Measurements from ENCODE around the gene NPPB. TPM values are rescaled to one million over a fixed set of nuclear protein-coding genes. Genes with fewer than 3 reads are reported as not detected.

The NPPB gene
- polyA plus RNA-seq, 4 donors: 0.39 to 145 (median 19.7) TPM; not detected in 1

- no peaks in the 10 kb centered on the region for H3K9me3 ChIP-seq (ENCODE audit: control insufficient read depth in 2 of 2, insufficient read depth in 1 of 2, low read depth in 1 of 2, low read length in 1 of 2)
- H3K27me3 ChIP-seq (ENCODE audit: control insufficient read depth in 3 of 3, insufficient read depth in 3 of 3, low read length in 3 of 3): no peaks in the 10 kb centered on the region
- H3K36me3 ChIP-seq (ENCODE audit: control insufficient read depth in 3 of 3, insufficient read depth in 2 of 3, low read depth in 1 of 3, low read length in 3 of 3): peaks cover 24 to 95% (median 32%) of the 10 kb centered on the region in 3 donors
- no peak overlapping the region for H3K4me3 ChIP-seq (ENCODE audit: low read depth in 1 of 3, low read length in 3 of 3)
- 89 to 91% (median 90%) methylated on average over 36 of the region's 36 CpGs for WGBS, 3 donors
- FAIRE-seq: no peak
- no peak overlapping the region for H3K27ac ChIP-seq (ENCODE audit: low read depth in 1 of 3, low read length in 2 of 3)
- H3K4me1 ChIP-seq (ENCODE audit: control insufficient read depth in 3 of 3, insufficient read depth in 2 of 3, low read depth in 1 of 3, low read length in 2 of 3): peaks cover 0 to 7% (median 0%) of the 10 kb centered on the region in 3 donors
- DNase-seq: no peak
Observed at GRCh38 chr1:11836955-11837766, 21.6 kb downstream of the NPPB start.

- FAIRE-seq: no peak
- Histone ChIP-seq H3K4me1 (ENCODE audit: control insufficient read depth in 3 of 3, insufficient read depth in 2 of 3, low read depth in 1 of 3, low read length in 2 of 3) (peaks cover 0 to 4% (median 0%) of the 10 kb centered on the region in 3 donors), H3K9me3 (ENCODE audit: control insufficient read depth in 2 of 2, insufficient read depth in 1 of 2, low read depth in 1 of 2, low read length in 1 of 2) (no peaks in the 10 kb centered on the region), H3K4me3 (ENCODE audit: low read depth in 1 of 3, low read length in 3 of 3) (no peak overlapping the region), H3K27ac (ENCODE audit: low read depth in 1 of 3, low read length in 2 of 3) (no peak overlapping the region), H3K36me3 (ENCODE audit: control insufficient read depth in 3 of 3, insufficient read depth in 2 of 3, low read depth in 1 of 3, low read length in 3 of 3) (peaks cover 21 to 88% (median 25%) of the 10 kb centered on the region in 3 donors), H3K27me3 (ENCODE audit: control insufficient read depth in 3 of 3, insufficient read depth in 3 of 3, low read length in 3 of 3) (no peaks in the 10 kb centered on the region)
- 92 to 95% (median 94%) methylated on average over 28 of the region's 28 CpGs for WGBS, 3 donors
- DNase-seq: no peak
Observed at GRCh38 chr1:11835441-11836225, 23.1 kb downstream of the NPPB start.

- H3K4me3 ChIP-seq (ENCODE audit: low read depth in 1 of 3, low read length in 3 of 3): no peak overlapping the region
- no peak overlapping the region for H3K27ac ChIP-seq (ENCODE audit: low read depth in 1 of 3, low read length in 2 of 3)
- H3K36me3 ChIP-seq (ENCODE audit: control insufficient read depth in 3 of 3, insufficient read depth in 2 of 3, low read depth in 1 of 3, low read length in 3 of 3): peaks cover 24 to 84% (median 33%) of the 10 kb centered on the region in 3 donors
- H3K9me3 ChIP-seq (ENCODE audit: control insufficient read depth in 2 of 2, insufficient read depth in 1 of 2, low read depth in 1 of 2, low read length in 1 of 2): no peaks in the 10 kb centered on the region
- no peak for DNase-seq
- no peak for FAIRE-seq
- H3K27me3 ChIP-seq (ENCODE audit: control insufficient read depth in 3 of 3, insufficient read depth in 3 of 3, low read length in 3 of 3): no peaks in the 10 kb centered on the region
- H3K4me1 ChIP-seq (ENCODE audit: control insufficient read depth in 3 of 3, insufficient read depth in 2 of 3, low read depth in 1 of 3, low read length in 2 of 3): peaks cover 0 to 4% (median 0%) of the 10 kb centered on the region in 3 donors
- WGBS, 3 donors: 94 to 96% (median 96%) methylated on average over 13 of the region's 13 CpGs
Observed at GRCh38 chr1:11833900-11834299, 24.8 kb downstream of the NPPB start.

- H3K4me3 ChIP-seq (ENCODE audit: low read depth in 1 of 3, low read length in 3 of 3): no peak overlapping the region
- H3K9me3 ChIP-seq (ENCODE audit: control insufficient read depth in 2 of 2, insufficient read depth in 1 of 2, low read depth in 1 of 2, low read length in 1 of 2): no peaks in the 10 kb centered on the region
- 94 to 96% (median 95%) methylated on average over 8 of the region's 8 CpGs for WGBS, 3 donors
- no peaks in the 10 kb centered on the region for H3K27me3 ChIP-seq (ENCODE audit: control insufficient read depth in 3 of 3, insufficient read depth in 3 of 3, low read length in 3 of 3)
- peaks cover 0 to 4% (median 0%) of the 10 kb centered on the region in 3 donors for H3K4me1 ChIP-seq (ENCODE audit: control insufficient read depth in 3 of 3, insufficient read depth in 2 of 3, low read depth in 1 of 3, low read length in 2 of 3)
- H3K27ac ChIP-seq (ENCODE audit: low read depth in 1 of 3, low read length in 2 of 3): no peak overlapping the region
- FAIRE-seq (no peak), DNase-seq (no peak)
- H3K36me3 ChIP-seq (ENCODE audit: control insufficient read depth in 3 of 3, insufficient read depth in 2 of 3, low read depth in 1 of 3, low read length in 3 of 3): peaks cover 24 to 85% (median 34%) of the 10 kb centered on the region in 3 donors
Observed at GRCh38 chr1:11833497-11833896, 25.2 kb downstream of the NPPB start.

- FAIRE-seq: no peak
- peaks cover 18 to 83% (median 30%) of the 10 kb centered on the region in 3 donors for H3K36me3 ChIP-seq (ENCODE audit: control insufficient read depth in 3 of 3, insufficient read depth in 2 of 3, low read depth in 1 of 3, low read length in 3 of 3)
Observed at GRCh38 chr1:11831945-11832725, 26.6 kb downstream of the NPPB start.

GRCh38 chr1:11828511-11828910 is 30.2 kb downstream of the NPPB start:
- Histone ChIP-seq H3K36me3 (ENCODE audit: control insufficient read depth in 3 of 3, insufficient read depth in 2 of 3, low read depth in 1 of 3, low read length in 3 of 3) (peaks cover 12 to 80% (median 34%) of the 10 kb centered on the region in 3 donors), H3K27ac (ENCODE audit: low read depth in 1 of 3, low read length in 2 of 3) (no peak overlapping the region), H3K4me1 (ENCODE audit: control insufficient read depth in 3 of 3, insufficient read depth in 2 of 3, low read depth in 1 of 3, low read length in 2 of 3) (no peaks in the 10 kb centered on the region), H3K27me3 (ENCODE audit: control insufficient read depth in 3 of 3, insufficient read depth in 3 of 3, low read length in 3 of 3) (no peaks in the 10 kb centered on the region), H3K9me3 (ENCODE audit: control insufficient read depth in 2 of 2, insufficient read depth in 1 of 2, low read depth in 1 of 2, low read length in 1 of 2) (no peaks in the 10 kb centered on the region), H3K4me3 (ENCODE audit: low read depth in 1 of 3, low read length in 3 of 3) (no peak overlapping the region)
- no peak for DNase-seq
- 94 to 97% (median 95%) methylated on average over 19 of the region's 19 CpGs for WGBS, 3 donors
- FAIRE-seq: no peak

More at GRCh38 chr1:11831945-11832725, 26.6 kb downstream of the NPPB start:
- DNase-seq: no peak
- WGBS, 3 donors: 76 to 86% (median 79%) methylated on average over 9 of the region's 9 CpGs
- Histone ChIP-seq H3K4me1 (ENCODE audit: control insufficient read depth in 3 of 3, insufficient read depth in 2 of 3, low read depth in 1 of 3, low read length in 2 of 3) (peaks cover 0 to 4% (median 0%) of the 10 kb centered on the region in 3 donors), H3K27ac (ENCODE audit: low read depth in 1 of 3, low read length in 2 of 3) (no peak overlapping the region), H3K4me3 (ENCODE audit: low read depth in 1 of 3, low read length in 3 of 3) (no peak overlapping the region), H3K9me3 (ENCODE audit: control insufficient read depth in 2 of 2, insufficient read depth in 1 of 2, low read depth in 1 of 2, low read length in 1 of 2) (no peaks in the 10 kb centered on the region), H3K27me3 (ENCODE audit: control insufficient read depth in 3 of 3, insufficient read depth in 3 of 3, low read length in 3 of 3) (no peaks in the 10 kb centered on the region)

GRCh38 chr1:11826946-11827345 is 31.8 kb downstream of the NPPB start:
- Histone ChIP-seq H3K4me3 (ENCODE audit: low read depth in 1 of 3, low read length in 3 of 3) (no peak overlapping the region), H3K36me3 (ENCODE audit: control insufficient read depth in 3 of 3, insufficient read depth in 2 of 3, low read depth in 1 of 3, low read length in 3 of 3) (peaks cover 10 to 84% (median 41%) of the 10 kb centered on the region in 3 donors), H3K4me1 (ENCODE audit: control insufficient read depth in 3 of 3, insufficient read depth in 2 of 3, low read depth in 1 of 3, low read length in 2 of 3) (no peaks in the 10 kb centered on the region), H3K27ac (ENCODE audit: low read depth in 1 of 3, low read length in 2 of 3) (no peak overlapping the region), H3K27me3 (ENCODE audit: control insufficient read depth in 3 of 3, insufficient read depth in 3 of 3, low read length in 3 of 3) (no peaks in the 10 kb centered on the region), H3K9me3 (ENCODE audit: control insufficient read depth in 2 of 2, insufficient read depth in 1 of 2, low read depth in 1 of 2, low read length in 1 of 2) (no peaks in the 10 kb centered on the region)
- DNase-seq: no peak
- 92 to 95% (median 94%) methylated on average over 9 of the region's 9 CpGs for WGBS, 3 donors
- FAIRE-seq: no peak

- FAIRE-seq (no peak), DNase-seq (no peak)
- no peak overlapping the region for H3K4me3 ChIP-seq (ENCODE audit: low read depth in 1 of 3, low read length in 3 of 3)
- peaks cover 10 to 83% (median 38%) of the 10 kb centered on the region in 3 donors for H3K36me3 ChIP-seq (ENCODE audit: control insufficient read depth in 3 of 3, insufficient read depth in 2 of 3, low read depth in 1 of 3, low read length in 3 of 3)
- H3K27ac ChIP-seq (ENCODE audit: low read depth in 1 of 3, low read length in 2 of 3): no peak overlapping the region
- no peaks in the 10 kb centered on the region for H3K9me3 ChIP-seq (ENCODE audit: control insufficient read depth in 2 of 2, insufficient read depth in 1 of 2, low read depth in 1 of 2, low read length in 1 of 2)
- 92 to 97% (median 94%) methylated on average over 7 of the region's 7 CpGs for WGBS, 3 donors
- no peaks in the 10 kb centered on the region for H3K4me1 ChIP-seq (ENCODE audit: control insufficient read depth in 3 of 3, insufficient read depth in 2 of 3, low read depth in 1 of 3, low read length in 2 of 3)
- no peaks in the 10 kb centered on the region for H3K27me3 ChIP-seq (ENCODE audit: control insufficient read depth in 3 of 3, insufficient read depth in 3 of 3, low read length in 3 of 3)
Observed at GRCh38 chr1:11825131-11825530, 33.6 kb downstream of the NPPB start.
